GM18868 (cell line): ENCODE results near the gene CERS4.
A peak's percentile ranks its signal among the peaks of the same experiment; 100 is the strongest.
"Not testable (repeated sequence)": the region's sequence is repeated elsewhere in the genome, so short reads cannot be mapped to it uniquely, and the experiment has no call there.

ENCODE experiments used
- ATAC-seq: cut with Tn5 transposase; IDR thresholded peaks from one replicate; pipeline ENCODE4 v1.9.1; 2021; ENCODE audit warnings: mild to moderate bottlenecking, moderate library complexity; ENCODE audit not compliant: unreplicated experiment

The CERS4 gene

GRCh38 chr19:8208922-8209461 is at the start of gene CERS4:
Gene CERS4, plus strand, starts transcription at chr19:8209370. Its CDS starts 41,707 bp downstream, at chr19:8251077.
- ATAC-seq = peak; percentile 62

- no peak for ATAC-seq
These were observed 48.0 kb upstream of the CERS4 start for GRCh38 chr19:8161135-8161646.

- ATAC-seq = no peak
These were observed 45.4 kb upstream of the CERS4 start for GRCh38 chr19:8163759-8164158.

- no peak for ATAC-seq
These were observed 41.2 kb upstream of the CERS4 start for GRCh38 chr19:8167985-8168384.

- ATAC-seq = no peak
These were observed 40.6 kb upstream of the CERS4 start for GRCh38 chr19:8168537-8168936.

- ATAC-seq = no peak
These were observed 34.5 kb upstream of the CERS4 start for GRCh38 chr19:8174706-8175105.

GRCh38 chr19:8180018-8180417 is 29.2 kb upstream of the CERS4 start:
- ATAC-seq = no peak

GRCh38 chr19:8184274-8184673 is 24.9 kb upstream of the CERS4 start:
- no peak for ATAC-seq

GRCh38 chr19:8185343-8186068 is 23.7 kb upstream of the CERS4 start:
- no peak for ATAC-seq

- ATAC-seq = no peak
These were observed 16.8 kb upstream of the CERS4 start for GRCh38 chr19:8192221-8192820.

GRCh38 chr19:8194528-8195267 is 14.5 kb upstream of the CERS4 start:
- ATAC-seq = no peak

GRCh38 chr19:8196271-8196927 is 12.8 kb upstream of the CERS4 start:
- ATAC-seq = no peak

- ATAC-seq = not testable (repeated sequence)
These were observed 5.7 kb upstream of the CERS4 start for GRCh38 chr19:8203288-8204120.

- no peak for ATAC-seq
These were observed 4.2 kb upstream of the CERS4 start for GRCh38 chr19:8204961-8205360.

- no peak for ATAC-seq
These were observed 2.8 kb upstream of the CERS4 start for GRCh38 chr19:8206147-8207087.

- ATAC-seq = not testable (repeated sequence)
These were observed 1.8 kb upstream of the CERS4 start for GRCh38 chr19:8207326-8207725.

- no peak for ATAC-seq
These were observed 850 bp upstream of the CERS4 start for GRCh38 chr19:8208119-8208921.
